HUES48 (cell line): ENCODE measurements around the gene RBP3.
"Not testable (repeated sequence)": the region's sequence is repeated elsewhere in the genome, so short reads cannot be mapped to it uniquely, and the experiment has no call there.

Experiments used
- H3K27ac ChIP-seq: one replicate; pipeline ENCODE4 v1.7.0; 2013; ENCODE audit warnings: low read depth, low read length, inconsistent platforms
- H3K27me3 ChIP-seq: 2 replicates; pipeline ENCODE4 v1.6.1; 2013; ENCODE audit warnings: mild to moderate bottlenecking, low read length; ENCODE audit not compliant: control insufficient read depth, insufficient read depth
- H3K36me3 ChIP-seq: 2 replicates; pipeline ENCODE4 v1.6.1; 2013; ENCODE audit warnings: low read length; ENCODE audit not compliant: control insufficient read depth, insufficient read depth
- H3K4me1 ChIP-seq: 2 replicates; pipeline ENCODE4 v1.6.1; 2013; ENCODE audit warnings: mild to moderate bottlenecking, low read length; ENCODE audit not compliant: control insufficient read depth, insufficient read depth
- H3K4me3 ChIP-seq: 2 replicates; pipeline ENCODE4 v1.5.1; 2013; ENCODE audit warnings: mild to moderate bottlenecking, low read depth, low read length
- H3K9ac ChIP-seq: 2 replicates; pipeline ENCODE4 v1.6.1; 2013; ENCODE audit warnings: mild to moderate bottlenecking, low read depth, low read length, moderate library complexity
- H3K9me3 ChIP-seq: 2 replicates; pipeline ENCODE4 v1.6.1; 2013; ENCODE audit warnings: low read length; ENCODE audit not compliant: control insufficient read depth, insufficient read depth

RBP3 gene

DNA sequence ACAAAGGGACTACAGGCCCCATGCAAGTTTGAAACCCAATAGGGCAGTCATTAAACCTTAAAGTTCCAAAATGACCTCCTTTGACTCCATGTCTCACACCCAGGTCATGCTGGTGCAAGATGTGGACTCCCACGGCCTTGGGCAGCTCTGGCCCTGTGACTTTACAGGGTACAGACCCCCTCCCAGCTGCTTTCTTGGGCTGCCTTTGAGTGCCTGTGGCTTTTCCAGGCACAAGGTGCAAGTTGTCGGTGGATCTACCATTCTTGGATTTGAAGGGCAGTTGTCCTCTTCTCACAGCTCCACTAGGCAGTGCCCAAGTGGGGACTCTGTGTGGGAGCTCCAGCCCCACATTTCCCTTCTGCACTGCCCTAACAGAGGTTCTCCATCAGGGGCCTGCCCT is 37.9 kb downstream of the RBP3 start:
- not testable (repeated sequence) for H3K9me3 ChIP-seq, H3K27ac ChIP-seq, H3K4me3 ChIP-seq, H3K9ac ChIP-seq, H3K27me3 ChIP-seq, H3K36me3 ChIP-seq
- H3K4me1 ChIP-seq = peaks cover 25% of the 10 kb centered on the region

DNA sequence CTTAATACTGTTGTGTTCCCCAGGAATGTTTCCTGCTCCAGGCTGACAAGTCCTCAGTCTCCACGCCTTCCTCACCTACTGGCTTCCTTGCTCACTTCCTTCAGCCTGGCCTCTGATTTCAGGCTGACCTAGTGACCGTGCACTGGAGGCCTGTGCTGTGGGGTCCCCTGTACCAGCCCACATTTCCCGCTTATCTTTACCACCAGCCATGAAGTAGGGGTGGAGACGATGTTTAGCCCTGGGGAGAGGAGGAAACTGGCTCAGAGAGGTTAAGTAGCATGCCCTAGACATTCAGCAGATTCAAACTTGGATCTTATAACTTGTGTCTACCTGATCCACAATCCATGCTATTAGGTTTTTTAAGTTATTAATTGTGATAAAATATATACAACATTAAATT is 40.7 kb downstream of the RBP3 start:
- Histone ChIP-seq H3K27ac (no peak overlapping the region), H3K27me3 (peaks cover 10% of the 10 kb centered on the region), H3K4me1 (peaks cover 5% of the 10 kb centered on the region; the same call in 1 of the 2 replicates), H3K9me3 (peaks cover 3% of the 10 kb centered on the region; the same call in 1 of the 2 replicates), H3K36me3 (no peaks in the 10 kb centered on the region), H3K9ac (no peak overlapping the region), H3K4me3 (no peak overlapping the region)

DNA sequence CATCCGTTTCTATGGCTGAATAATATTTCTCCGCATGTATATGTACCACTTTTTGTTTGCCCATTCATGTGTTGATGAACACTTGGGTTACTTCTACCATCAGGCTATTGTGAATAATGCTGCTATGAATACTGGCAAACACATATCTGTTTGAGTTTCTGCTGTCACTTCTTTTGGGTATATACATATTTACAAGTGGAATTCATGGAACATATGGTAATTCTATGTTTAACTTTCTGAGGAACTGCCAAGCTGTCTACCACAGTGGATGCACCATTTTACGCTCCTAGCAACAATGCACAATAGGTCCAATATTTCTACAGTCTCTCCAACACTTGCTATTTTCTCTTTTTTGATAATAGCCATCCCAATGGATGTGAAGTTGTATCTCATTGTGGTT is 41.5 kb downstream of the RBP3 start:
- peaks cover 10% of the 10 kb centered on the region for H3K27me3 ChIP-seq
- no peak overlapping the region for H3K27ac ChIP-seq
- H3K9ac ChIP-seq = no peak overlapping the region
- no peak overlapping the region for H3K4me3 ChIP-seq
- peaks cover 3% of the 10 kb centered on the region; the same call in 1 of the 2 replicates for H3K9me3 ChIP-seq
- peaks cover 5% of the 10 kb centered on the region; the same call in 1 of the 2 replicates for H3K4me1 ChIP-seq
- H3K36me3 ChIP-seq = no peaks in the 10 kb centered on the region

DNA sequence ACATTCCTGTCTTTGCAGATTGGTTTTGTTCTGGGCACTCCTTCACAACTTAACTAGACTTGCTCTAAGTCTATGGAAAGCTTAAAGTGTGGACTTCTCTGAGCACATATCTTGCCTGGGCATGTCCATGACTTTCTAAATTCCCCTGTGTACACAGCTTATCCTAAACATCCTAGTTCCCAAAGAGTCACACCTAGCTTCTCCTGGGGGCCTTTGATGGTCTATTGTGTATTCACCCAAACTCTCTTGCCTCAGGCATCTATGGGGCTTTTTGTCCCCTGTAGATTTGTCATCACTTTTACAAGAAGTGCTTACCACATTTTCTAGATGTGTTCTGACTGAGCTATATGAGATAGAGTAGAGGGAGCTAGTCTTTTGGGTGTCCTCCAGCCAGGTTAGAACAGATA is 48.2 kb downstream of the RBP3 start:
- Histone ChIP-seq H3K36me3 (no peaks in the 10 kb centered on the region), H3K9ac (no peak overlapping the region), H3K27me3 (no peaks in the 10 kb centered on the region), H3K4me3 (no peak overlapping the region), H3K9me3 (no peaks in the 10 kb centered on the region), H3K4me1 (peaks cover 6% of the 10 kb centered on the region; the same call in 1 of the 2 replicates), H3K27ac (no peak overlapping the region)

DNA sequence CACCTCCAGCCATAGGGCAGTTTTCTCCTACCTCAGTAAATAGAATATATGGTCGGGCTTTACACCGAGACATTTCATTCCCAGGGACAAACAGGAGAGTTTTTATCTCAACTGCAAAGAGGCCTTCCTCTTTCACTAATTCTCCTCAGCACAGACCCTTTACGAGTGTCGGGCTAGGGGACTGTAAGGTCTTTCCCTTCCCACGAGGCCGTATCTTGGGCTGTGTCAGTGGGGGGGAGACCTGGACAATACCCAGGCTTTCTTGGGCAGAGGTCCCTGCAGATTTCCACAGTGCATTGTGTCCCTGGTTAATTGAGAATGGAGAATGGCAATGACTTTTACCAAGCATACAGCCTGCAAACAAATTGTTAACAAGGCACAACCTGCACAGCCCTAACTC is 49.1 kb downstream of the RBP3 start:
- Histone ChIP-seq H3K4me1 (peaks cover 10% of the 10 kb centered on the region), H3K9ac (no peak overlapping the region), H3K27me3 (no peaks in the 10 kb centered on the region), H3K36me3 (no peaks in the 10 kb centered on the region), H3K4me3 (no peak overlapping the region), H3K9me3 (no peaks in the 10 kb centered on the region), H3K27ac (no peak overlapping the region)

DNA sequence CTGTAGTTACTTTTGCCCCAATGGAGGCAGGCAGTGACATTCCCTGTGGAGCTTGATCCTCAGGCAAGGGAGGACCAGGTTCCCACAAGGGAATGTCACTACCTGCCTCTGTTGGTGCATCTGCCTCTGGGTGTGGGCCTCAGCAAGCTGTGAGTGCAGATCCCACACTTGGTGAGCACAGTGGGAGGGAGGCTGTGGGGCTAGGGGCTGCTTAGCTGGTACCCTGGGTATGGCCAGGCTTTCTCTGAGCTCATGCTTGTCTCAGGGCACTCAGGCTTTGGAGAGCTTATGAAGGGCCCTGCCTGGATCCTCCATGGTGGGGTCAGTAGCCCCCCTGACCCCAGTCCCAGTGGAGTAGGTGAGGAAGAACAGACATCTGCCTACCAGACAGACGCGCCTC is 52.1 kb downstream of the RBP3 start:
- H3K27me3 ChIP-seq = no peaks in the 10 kb centered on the region
- H3K9ac ChIP-seq = no peak overlapping the region
- peaks cover 34% of the 10 kb centered on the region for H3K4me1 ChIP-seq
- H3K36me3 ChIP-seq = no peaks in the 10 kb centered on the region
- H3K27ac ChIP-seq = no peak overlapping the region
- no peaks in the 10 kb centered on the region for H3K9me3 ChIP-seq
- no peak overlapping the region for H3K4me3 ChIP-seq

DNA sequence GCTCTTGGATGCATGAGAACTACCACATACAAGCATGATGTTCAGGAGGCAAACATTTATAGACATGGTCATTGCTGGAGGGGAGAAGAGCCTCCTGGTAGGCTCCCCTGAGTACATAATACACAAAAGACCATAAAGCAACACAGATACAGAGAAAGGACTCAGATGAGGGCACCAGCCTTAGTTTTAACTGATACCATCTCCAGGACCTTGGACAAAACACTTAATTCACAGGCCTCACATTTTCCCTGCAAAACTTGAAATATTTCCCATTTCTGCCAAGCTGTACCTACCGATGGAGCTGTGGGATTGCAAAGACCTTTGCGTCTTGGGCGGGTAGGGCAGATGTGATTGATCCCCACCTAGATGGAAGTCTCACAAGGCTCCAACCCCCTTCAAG is 52.6 kb downstream of the RBP3 start:
- no peaks in the 10 kb centered on the region for H3K9me3 ChIP-seq

DNA sequence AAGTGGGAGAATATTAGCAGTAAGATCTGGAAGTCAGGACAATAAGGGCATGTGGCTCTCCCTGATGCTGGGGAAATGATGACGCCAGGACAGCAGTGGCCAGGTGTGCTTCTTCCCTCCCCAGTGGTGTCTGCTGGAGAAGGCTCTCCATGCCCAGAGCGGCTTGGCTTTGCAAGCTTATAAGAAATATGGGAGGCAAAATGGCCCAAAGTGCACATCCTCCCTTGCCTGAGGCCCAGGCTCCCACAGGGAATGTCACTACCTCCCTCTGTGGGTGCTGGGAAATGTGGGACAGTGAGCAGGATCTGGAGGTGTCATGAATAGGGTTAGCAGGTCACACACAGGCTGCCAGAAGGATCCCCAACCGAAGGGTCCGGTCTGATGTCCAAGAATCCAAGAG is 53.0 kb downstream of the RBP3 start:
- Histone ChIP-seq H3K36me3 (no peaks in the 10 kb centered on the region), H3K4me3 (no peak overlapping the region), H3K9ac (no peak overlapping the region), H3K9me3 (no peaks in the 10 kb centered on the region), H3K27ac (no peak overlapping the region), H3K27me3 (no peaks in the 10 kb centered on the region), H3K4me1 (peaks cover 32% of the 10 kb centered on the region)

More for the DNA sequence above, 52.6 kb downstream of the RBP3 start:
- no peak overlapping the region for H3K27ac ChIP-seq
- no peak overlapping the region for H3K9ac ChIP-seq
- no peaks in the 10 kb centered on the region for H3K36me3 ChIP-seq
- no peaks in the 10 kb centered on the region for H3K27me3 ChIP-seq
- no peak overlapping the region for H3K4me3 ChIP-seq
- H3K4me1 ChIP-seq = peaks cover 34% of the 10 kb centered on the region

DNA sequence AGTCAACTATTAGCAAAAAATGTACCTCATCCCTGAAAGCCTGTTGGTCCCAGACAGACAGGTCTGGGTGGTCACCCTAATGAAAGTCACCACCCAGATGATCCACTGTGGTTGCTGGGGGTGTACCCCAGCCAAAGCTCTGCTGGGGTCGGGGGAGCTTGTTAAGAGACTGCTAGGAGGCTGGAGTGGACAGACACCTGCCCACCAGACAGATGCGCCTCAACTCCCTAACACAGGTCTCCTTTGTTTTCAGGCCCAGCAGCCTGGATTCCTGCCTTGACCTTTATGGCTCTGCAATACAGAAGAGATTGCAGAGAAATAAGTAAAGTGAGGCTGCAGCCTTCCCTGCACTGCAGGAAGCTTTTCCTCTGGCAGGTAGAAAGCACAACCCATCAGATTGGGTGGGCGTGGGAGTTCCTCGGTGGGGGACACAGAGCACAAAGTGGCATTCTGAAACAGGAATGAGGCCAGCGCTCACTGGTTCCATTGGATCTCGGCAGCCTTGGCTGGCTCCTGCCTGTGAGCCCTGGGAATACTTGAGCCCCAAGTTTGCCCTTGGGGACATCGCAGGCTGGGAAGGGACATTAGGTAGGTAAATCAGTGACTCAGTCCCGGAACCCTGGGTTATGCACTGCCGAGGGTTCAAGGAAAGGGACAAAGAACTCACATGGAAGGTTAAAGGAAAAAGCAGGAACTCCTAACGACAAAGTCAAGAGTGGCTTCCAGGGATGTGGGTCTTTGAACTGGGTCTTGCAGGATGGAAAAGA is 53.9 kb downstream of the RBP3 start:
- Histone ChIP-seq H3K9me3 (no peaks in the 10 kb centered on the region), H3K27me3 (no peaks in the 10 kb centered on the region), H3K36me3 (no peaks in the 10 kb centered on the region), H3K4me1 (peaks cover 28% of the 10 kb centered on the region), H3K9ac (no peak overlapping the region), H3K27ac (peak overlapping the region; percentile 53), H3K4me3 (no peak overlapping the region)

DNA sequence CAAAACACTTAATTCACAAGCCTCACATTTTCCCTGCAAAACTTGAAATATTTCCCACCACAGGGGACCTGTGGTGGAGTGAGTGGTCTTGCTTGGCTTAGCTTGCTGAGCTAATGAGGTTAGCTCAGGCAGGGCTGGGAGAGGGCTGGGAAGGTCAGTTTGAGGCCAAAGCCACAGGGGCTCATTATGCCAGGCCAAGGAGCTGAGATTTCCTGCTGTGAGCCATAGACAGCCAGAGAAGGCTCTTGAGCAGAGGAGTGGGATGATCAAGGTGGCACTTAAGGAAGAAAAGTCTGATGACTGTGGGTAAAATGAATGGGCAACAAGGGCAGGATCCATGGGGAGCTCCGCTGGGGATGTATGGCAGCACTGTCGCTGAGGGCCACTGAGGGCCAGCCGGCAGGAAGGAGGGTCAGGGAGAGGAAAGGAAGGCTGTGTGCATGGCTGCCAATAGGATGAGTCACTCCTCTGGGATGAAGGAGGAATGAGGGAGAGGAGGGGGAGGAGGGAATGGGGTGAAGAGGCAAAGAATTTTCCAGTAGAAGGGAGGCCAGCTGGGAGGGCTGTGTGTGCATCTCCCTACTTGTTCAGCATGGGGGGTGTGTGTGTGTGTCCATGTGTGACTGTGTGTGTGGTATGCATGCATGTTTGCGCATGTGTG is 54.6 kb downstream of the RBP3 start:
- Histone ChIP-seq H3K36me3 (no peaks in the 10 kb centered on the region), H3K27me3 (no peaks in the 10 kb centered on the region), H3K4me3 (no peak overlapping the region), H3K9ac (no peak overlapping the region), H3K27ac (peak overlapping the region; percentile 68), H3K4me1 (peaks cover 28% of the 10 kb centered on the region), H3K9me3 (no peaks in the 10 kb centered on the region)
